Activated CD4-positive, alpha-beta T cell treated with anti-CD3 and anti-CD28 coated beads, Interleukin-2, amount 50 U/mL, for 1 hour (primary cell): ENCODE measurements around the gene RPS2.

Source experiments
- DNase-seq: peaks from one replicate; pipeline ENCODE4 v3.0.0-alpha.2; 2020

RPS2 gene

GRCh38 chr16:1917665-1918350, 46.8 kb downstream of the RPS2 start:
- no peak for DNase-seq

- DNase-seq, result no peak
These were observed 47.5 kb downstream of the RPS2 start for GRCh38 chr16:1917056-1917664.

GRCh38 chr16:1916640-1916990, 48.0 kb downstream of the RPS2 start:
- DNase-seq, result no peak

GRCh38 chr16:1915732-1916639, 48.6 kb downstream of the RPS2 start:
- no peak for DNase-seq

- DNase-seq, result no peak
These were observed 49.6 kb downstream of the RPS2 start for GRCh38 chr16:1914988-1915387.

GRCh38 chr16:1914084-1914608, 50.5 kb downstream of the RPS2 start:
- no peak for DNase-seq

GRCh38 chr16:1913327-1914083, 51.1 kb downstream of the RPS2 start:
- DNase-seq, result no peak

GRCh38 chr16:1912215-1912543, 52.4 kb downstream of the RPS2 start:
- no peak for DNase-seq
